Mesenchymal stem cell (in vitro differentiated cells and primary cell): ENCODE results near the gene VAMP2.
A peak's percentile ranks its signal among the peaks of the same experiment; 100 is the strongest.

Experiments
- DNase-seq: peaks from one replicate; pipeline ENCODE4 v3.0.0-alpha.2; 2013
- H2AFZ ChIP-seq: one replicate; pipeline ENCODE4 v1.6.1; 2013; ENCODE audit warnings: low read depth, mild to moderate bottlenecking, control low read depth, inconsistent platforms, low read length, moderate library complexity
- H2AK5ac ChIP-seq: 2 replicates; pipeline ENCODE4 v1.6.1; 2013; ENCODE audit warnings: low read length, moderate library complexity, mild to moderate bottlenecking, inconsistent platforms; ENCODE audit not compliant: severe bottlenecking
- H2BK120ac ChIP-seq: one replicate; pipeline ENCODE4 v1.6.1; 2013; ENCODE audit warnings: low read depth, mild to moderate bottlenecking, inconsistent platforms, low read length, moderate library complexity
- H2BK12ac ChIP-seq, 2 experiments: one replicate each; pipeline ENCODE4 v1.6.1; 2013; ENCODE audit warnings: inconsistent platforms in 2 of 2, low read length in 2 of 2, mild to moderate bottlenecking in 2 of 2, moderate library complexity in 2 of 2, control low read depth in 1 of 2
- H2BK15ac ChIP-seq: one replicate; pipeline ENCODE4 v1.6.1; 2013; ENCODE audit warnings: mild to moderate bottlenecking, low read depth, inconsistent platforms; ENCODE audit not compliant: poor library complexity, severe bottlenecking
- H2BK5ac ChIP-seq: 2 replicates; pipeline ENCODE4 v1.6.1; 2013; ENCODE audit warnings: low read depth, mild to moderate bottlenecking, low read length, control low read depth, inconsistent platforms; ENCODE audit not compliant: poor library complexity, severe bottlenecking
- H3K14ac ChIP-seq, 2 experiments: one replicate each; pipeline ENCODE4 v1.6.1; 2013; ENCODE audit warnings: inconsistent platforms in 2 of 2, low read length in 2 of 2, control low read depth in 1 of 2, mild to moderate bottlenecking in 1 of 2, moderate library complexity in 1 of 2
- H3K18ac ChIP-seq, 2 experiments: one replicate each; pipeline ENCODE4 v1.6.1; 2013; ENCODE audit warnings: inconsistent platforms in 2 of 2, low read length in 2 of 2, control low read depth in 1 of 2, low read depth in 1 of 2, mild to moderate bottlenecking in 1 of 2
- H3K23ac ChIP-seq, 2 experiments: one replicate each; pipeline ENCODE4 v1.6.1; 2013; ENCODE audit warnings: inconsistent platforms in 2 of 2, low read length in 2 of 2, mild to moderate bottlenecking in 2 of 2, moderate library complexity in 2 of 2, control low read depth in 1 of 2
- H3K27ac ChIP-seq: 2 replicates; pipeline ENCODE4 v1.5.1; 2013; ENCODE audit warnings: mild to moderate bottlenecking, moderate library complexity, low read length, control low read depth, inconsistent platforms; ENCODE audit not compliant: poor library complexity, severe bottlenecking
- H3K27me3 ChIP-seq, 2 experiments: 2 replicates each; pipeline versions ENCODE4 v1.6.1 to v1.7.0; 2013; ENCODE audit warnings: low read length in 2 of 2, mild to moderate bottlenecking in 2 of 2, moderate library complexity in 2 of 2, control low read depth in 1 of 2, inconsistent platforms in 1 of 2; ENCODE audit not compliant: control insufficient read depth in 1 of 2, insufficient read depth in 1 of 2
- H3K36me3 ChIP-seq, 2 experiments: 2 replicates each; pipeline versions ENCODE4 v1.6.1 to v1.7.0; 2013; ENCODE audit warnings: low read length in 2 of 2, control low read depth in 1 of 2, inconsistent platforms in 1 of 2, low read depth in 1 of 2, mild to moderate bottlenecking in 1 of 2; ENCODE audit not compliant: insufficient read depth in 2 of 2, control insufficient read depth in 1 of 2
- H3K4ac ChIP-seq, 2 experiments: one replicate each; pipeline ENCODE4 v1.6.1; 2013; ENCODE audit warnings: inconsistent platforms in 2 of 2, low read length in 2 of 2, mild to moderate bottlenecking in 2 of 2, moderate library complexity in 2 of 2, control low read depth in 1 of 2, low read depth in 1 of 2
- H3K4me1 ChIP-seq: 2 replicates; pipeline ENCODE4 v1.6.1; 2013; ENCODE audit warnings: low read depth, low read length, control low read depth; ENCODE audit not compliant: control insufficient read depth, insufficient read depth
- H3K4me2 ChIP-seq: 2 replicates; pipeline ENCODE4 v1.6.1; 2013; ENCODE audit warnings: low read length, mild to moderate bottlenecking, inconsistent platforms; ENCODE audit not compliant: poor library complexity, severe bottlenecking
- H3K4me3 ChIP-seq, 2 experiments: 2 replicates each; pipeline versions ENCODE4 v1.5.1 to v1.7.0; 2013; ENCODE audit warnings: low read length in 2 of 2, mild to moderate bottlenecking in 2 of 2, control low read depth in 1 of 2, low read depth in 1 of 2; ENCODE audit not compliant: insufficient read depth in 1 of 2
- H3K79me1 ChIP-seq: replicated peaks from 2 replicates; pipeline ENCODE4 v1.6.1; 2013; ENCODE audit warnings: mild to moderate bottlenecking, control low read depth, low read length, inconsistent platforms; ENCODE audit not compliant: poor library complexity, severe bottlenecking
- H3K9ac ChIP-seq: 2 replicates; pipeline ENCODE4 v1.7.0; 2013; ENCODE audit warnings: mild to moderate bottlenecking, low read length, moderate library complexity
- H3K9me3 ChIP-seq: 2 replicates; pipeline ENCODE4 v1.7.0; 2013; ENCODE audit warnings: mild to moderate bottlenecking, low read length; ENCODE audit not compliant: control insufficient read depth
- H4K8ac ChIP-seq: one replicate; pipeline ENCODE4 v1.6.1; 2013; ENCODE audit warnings: inconsistent platforms, mild to moderate bottlenecking, low read length, moderate library complexity
- H4K91ac ChIP-seq: one replicate; pipeline ENCODE4 v1.6.1; 2013; ENCODE audit warnings: mild to moderate bottlenecking, low read length, inconsistent platforms
- WGBS: methylation state at CpG from one replicate; pipeline ENCODE4 v1.1.7; 2013; ENCODE audit warnings: mixed read lengths; 5-methylcytosine and 5-hydroxymethylcytosine counted together

The VAMP2 gene

GRCh38 chr17:8149419-8150193, 13.1 kb downstream of the VAMP2 start:
- DNase-seq = no peak
- WGBS = 95% methylated on average over 29 of the region's 29 CpGs
- Histone ChIP-seq H4K91ac (no peak overlapping the region), H3K9ac (no peak overlapping the region), H3K23ac (no peak overlapping the region), H3K4me1 (peaks cover 36% of the 10 kb centered on the region), H3K4me2 (no peak overlapping the region), H2AFZ (no peak overlapping the region), H2BK5ac (no peak overlapping the region), H3K79me1 (peaks cover 39% of the 10 kb centered on the region), H2BK120ac (no peak overlapping the region), H3K27ac (no peak overlapping the region), H3K9me3 (no peaks in the 10 kb centered on the region), H3K27me3 (no peaks in the 10 kb centered on the region), H3K4ac (no peak overlapping the region), H2BK12ac (no peak overlapping the region), H3K14ac (no peak overlapping the region), H4K8ac (no peak overlapping the region), H3K18ac (no peak overlapping the region), H3K4me3 (no peak overlapping the region), H2BK15ac (no peak overlapping the region), H3K36me3 (peaks cover 52 to 60% of the 10 kb centered on the region in 2 experiments), H2AK5ac (no peak overlapping the region)

- no peak overlapping the region for H4K8ac ChIP-seq
- DNase-seq = no peak
- no peak overlapping the region for H2AK5ac ChIP-seq
- no peaks in the 10 kb centered on the region for H3K9me3 ChIP-seq
- H3K23ac ChIP-seq = no peak overlapping the region
- no peaks in the 10 kb centered on the region for H3K27me3 ChIP-seq
- H4K91ac ChIP-seq = no peak overlapping the region
- WGBS = 96% methylated on average over 11 of the region's 13 CpGs
- H3K4me1 ChIP-seq = peaks cover 29% of the 10 kb centered on the region
- no peak overlapping the region for H3K4me3 ChIP-seq
- H2AFZ ChIP-seq = no peak overlapping the region
- H3K18ac ChIP-seq = no peak overlapping the region
- peaks cover 62 to 70% of the 10 kb centered on the region in 2 experiments for H3K36me3 ChIP-seq
- no peak overlapping the region for H3K4ac ChIP-seq
- H2BK120ac ChIP-seq = no peak overlapping the region
- no peak overlapping the region for H3K9ac ChIP-seq
- no peak overlapping the region for H3K27ac ChIP-seq
- no peak overlapping the region for H3K14ac ChIP-seq
- no peak overlapping the region for H2BK12ac ChIP-seq
- H3K4me2 ChIP-seq = no peak overlapping the region
- no peak overlapping the region for H2BK5ac ChIP-seq
- H2BK15ac ChIP-seq = no peak overlapping the region
- peaks cover 38% of the 10 kb centered on the region for H3K79me1 ChIP-seq
Observed at GRCh38 chr17:8148560-8148959, 14.2 kb downstream of the VAMP2 start.

- H2BK5ac ChIP-seq = no peak overlapping the region
- H3K9ac ChIP-seq = no peak overlapping the region
- no peak overlapping the region for H3K27ac ChIP-seq
- H3K4me1 ChIP-seq = peaks cover 25% of the 10 kb centered on the region
- peaks cover 37% of the 10 kb centered on the region for H3K79me1 ChIP-seq
- no peaks in the 10 kb centered on the region for H3K27me3 ChIP-seq
- H3K18ac ChIP-seq = no peak overlapping the region
- H4K8ac ChIP-seq = no peak overlapping the region
- no peaks in the 10 kb centered on the region for H3K9me3 ChIP-seq
- H3K4ac ChIP-seq = no peak overlapping the region
- no peak overlapping the region for H3K4me3 ChIP-seq
- no peak overlapping the region for H3K23ac ChIP-seq
- no peak overlapping the region for H3K14ac ChIP-seq
- H3K36me3 ChIP-seq = peaks cover 63 to 75% of the 10 kb centered on the region in 2 experiments
- peak overlapping the region; percentile 10 for H4K91ac ChIP-seq
- H2BK12ac ChIP-seq = no peak overlapping the region
- no peak overlapping the region for H2AK5ac ChIP-seq
- H2BK15ac ChIP-seq = no peak overlapping the region
- no peak overlapping the region for H3K4me2 ChIP-seq
- DNase-seq = no peak
- 96% methylated on average over 13 of the region's 13 CpGs for WGBS
- no peak overlapping the region for H2BK120ac ChIP-seq
- H2AFZ ChIP-seq = no peak overlapping the region
Observed at GRCh38 chr17:8147805-8148404, 14.8 kb downstream of the VAMP2 start.

GRCh38 chr17:8147141-8147804, 15.5 kb downstream of the VAMP2 start:
- H3K4ac ChIP-seq = no peak overlapping the region
- no peak overlapping the region for H2AFZ ChIP-seq
- H3K14ac ChIP-seq = no peak overlapping the region
- H3K4me3 ChIP-seq = no peak overlapping the region
- no peak overlapping the region for H2BK12ac ChIP-seq
- H2BK5ac ChIP-seq = no peak overlapping the region
- H3K9ac ChIP-seq = no peak overlapping the region
- DNase-seq = no peak
- H2AK5ac ChIP-seq = no peak overlapping the region
- no peak overlapping the region for H3K4me2 ChIP-seq
- H3K27ac ChIP-seq = no peak overlapping the region
- H3K18ac ChIP-seq = no peak overlapping the region
- 94% methylated on average over 25 of the region's 26 CpGs for WGBS
- H3K23ac ChIP-seq = no peak overlapping the region
- H3K27me3 ChIP-seq = no peaks in the 10 kb centered on the region
- H3K9me3 ChIP-seq = no peaks in the 10 kb centered on the region
- H2BK120ac ChIP-seq = no peak overlapping the region
- peaks cover 20% of the 10 kb centered on the region for H3K4me1 ChIP-seq
- H3K36me3 ChIP-seq = peaks cover 69 to 81% of the 10 kb centered on the region in 2 experiments
- H4K8ac ChIP-seq = no peak overlapping the region
- H3K79me1 ChIP-seq = peaks cover 38% of the 10 kb centered on the region
- no peak overlapping the region for H2BK15ac ChIP-seq
- H4K91ac ChIP-seq = peak overlapping the region; percentile 10
